H1 (cell line): ENCODE results near the gene AKR1B1. TPM values are rescaled to one million over a fixed set of nuclear protein-coding genes. Genes with fewer than 3 reads are reported as not detected.

Experiments used
- CTCF ChIA-PET: fragments of 300-600 bp; sonication (Branson Sonifier 250); formaldehyde crosslinking; loops from one replicate; lab custom pipeline; 2021; ENCODE audit not compliant: partially characterized antibody; lab: Charles Lee
- POLR2A ChIA-PET: fragments of 300-600 bp; sonication (Branson Sonifier 250); formaldehyde crosslinking; loops from one replicate; lab custom pipeline; 2021; ENCODE audit warnings: inconsistent platforms; ENCODE audit not compliant: partially characterized antibody; lab: Charles Lee
- DNase-seq, 2 experiments: peaks; one replicate each; pipeline versions ENCODE4 v3.0.0 to v3.0.0-alpha.2; 2010 to 2022; ENCODE audit warnings: low spot score in 2 of 2, low read depth in 1 of 2, mixed read lengths in 1 of 2
- FAIRE-seq: peaks from 2 replicates; lab custom pipeline; 2011; peaks lifted over from hg19 to GRCh38; lab: Jason Lieb, UNC
- H2AFZ ChIP-seq: 2 replicates; pipeline ENCODE4 v1.8.1; 2012; ENCODE audit warnings: low read length, inconsistent platforms
- H2AK5ac ChIP-seq: 2 replicates; pipeline ENCODE4 v1.6.1; 2013; ENCODE audit warnings: low read depth, low read length
- H2BK120ac ChIP-seq: replicated peaks from 2 replicates; pipeline ENCODE3; 2013; ENCODE audit warnings: low read depth, low read length, inconsistent platforms
- H2BK12ac ChIP-seq: 2 replicates; pipeline ENCODE4 v1.6.1; 2013; ENCODE audit warnings: low read depth, low read length
- H2BK15ac ChIP-seq: 2 replicates; pipeline ENCODE4 v1.6.1; 2013; ENCODE audit warnings: low read length
- H2BK20ac ChIP-seq: 2 replicates; pipeline ENCODE4 v1.6.1; 2013; ENCODE audit warnings: low read length
- H2BK5ac ChIP-seq: 2 replicates; pipeline ENCODE4 v1.6.1; 2013; ENCODE audit warnings: low read depth, low read length
- H3K14ac ChIP-seq: 2 replicates; pipeline ENCODE4 v1.6.1; 2013; ENCODE audit warnings: inconsistent platforms; ENCODE audit not compliant: insufficient read length
- H3K18ac ChIP-seq: 2 replicates; pipeline ENCODE4 v1.6.1; 2013; ENCODE audit warnings: low read length; ENCODE audit errors: extremely low read depth
- H3K23ac ChIP-seq: 2 replicates; pipeline ENCODE4 v1.6.1; 2013; ENCODE audit warnings: inconsistent platforms; ENCODE audit not compliant: insufficient read length
- H3K23me2 ChIP-seq: 2 replicates; pipeline ENCODE4 v1.6.1; 2013; ENCODE audit warnings: low read depth, low read length
- H3K27ac ChIP-seq: 2 replicates; pipeline ENCODE4 v1.6.1; 2011; ENCODE audit warnings: low read depth, low read length, inconsistent platforms
- H3K27me3 ChIP-seq, 4 experiments: replicated peaks in 1 of 4; 1 replicate in 1 of 4; 2 replicates in 3 of 4; pipeline versions ENCODE4 v1.6.1 to v1.8.1; 2011 to 2013; ENCODE audit warnings: low read length in 3 of 4, mild to moderate bottlenecking in 3 of 4, inconsistent platforms in 2 of 4, mixed read lengths in 2 of 4, moderate library complexity in 1 of 4; ENCODE audit not compliant: control insufficient read depth in 3 of 4, insufficient read depth in 3 of 4; ENCODE audit errors: extremely low read depth in 1 of 4
- H3K36me3 ChIP-seq, 4 experiments: 2 replicates each; pipeline versions ENCODE4 v1.6.1 to v1.8.1; 2011 to 2013; ENCODE audit warnings: mild to moderate bottlenecking in 4 of 4, low read length in 3 of 4, moderate library complexity in 2 of 4, control low read depth in 1 of 4, inconsistent platforms in 1 of 4; ENCODE audit not compliant: insufficient read depth in 4 of 4, control insufficient read depth in 2 of 4
- H3K4ac ChIP-seq: replicated peaks from 2 replicates; pipeline ENCODE3; 2013; ENCODE audit warnings: low read length, low read depth, mixed read lengths, inconsistent platforms; ENCODE audit not compliant: insufficient read length
- H3K4me1 ChIP-seq, 4 experiments: replicated peaks in 1 of 4; 1 replicate in 1 of 4; 2 replicates in 3 of 4; pipeline versions ENCODE4 v1.6.1 to v1.8.1; 2011 to 2013; ENCODE audit warnings: low read length in 3 of 4, inconsistent platforms in 2 of 4, mixed read lengths in 1 of 4; ENCODE audit not compliant: insufficient read depth in 4 of 4, control insufficient read depth in 3 of 4
- H3K4me2 ChIP-seq, 2 experiments: 2 replicates each; pipeline versions ENCODE4 v1.6.1 to v1.8.1; 2011 to 2013; ENCODE audit warnings: low read depth in 2 of 2, low read length in 2 of 2, control low read depth in 1 of 2, inconsistent platforms in 1 of 2, mild to moderate bottlenecking in 1 of 2; ENCODE audit not compliant: insufficient read depth in 1 of 2
- H3K4me3 ChIP-seq, 4 experiments: fragments of 200-600, 300-600 bp in 1 of 4; sonication (generic), shearing (Covaris generic), sonication (Bioruptor Twin) in 1 of 4; 2 replicates each; pipeline versions ENCODE4 v1.5.1 to v1.8.1; 2011 to 2016; ENCODE audit warnings: low read length in 4 of 4, low read depth in 3 of 4, control low read depth in 2 of 4, inconsistent platforms in 2 of 4, mild to moderate bottlenecking in 2 of 4, mixed read lengths in 1 of 4, moderate library complexity in 1 of 4; ENCODE audit not compliant: insufficient read depth in 2 of 4; ENCODE audit errors: extremely low read depth in 1 of 4
- H3K56ac ChIP-seq: replicated peaks from 2 replicates; pipeline ENCODE3; 2013; ENCODE audit warnings: low read depth, mild to moderate bottlenecking, mixed read lengths, low read length, inconsistent platforms; ENCODE audit not compliant: insufficient read length
- H3K79me1 ChIP-seq: 2 replicates; pipeline ENCODE4 v1.6.1; 2013; ENCODE audit warnings: low read depth, low read length, control low read depth
- H3K79me2 ChIP-seq, 2 experiments: 2 replicates each; pipeline versions ENCODE4 v1.6.1 to v1.8.1; 2012 to 2013; ENCODE audit warnings: low read length in 2 of 2, mild to moderate bottlenecking in 2 of 2, inconsistent platforms in 1 of 2; ENCODE audit not compliant: insufficient read depth in 2 of 2, control insufficient read depth in 1 of 2
- H3K9ac ChIP-seq, 4 experiments: replicated peaks in 1 of 4; 1 replicate in 1 of 4; 2 replicates in 3 of 4; pipeline versions ENCODE4 v1.6.1 to v1.8.1; 2011 to 2013; ENCODE audit warnings: low read depth in 3 of 4, low read length in 3 of 4, control low read depth in 2 of 4, mild to moderate bottlenecking in 2 of 4, moderate library complexity in 2 of 4, inconsistent platforms in 1 of 4; ENCODE audit errors: extremely low read depth in 1 of 4
- H3K9me3 ChIP-seq, 2 experiments: 2 replicates each; pipeline versions ENCODE4 v1.6.1 to v1.8.1; 2012 to 2013; ENCODE audit warnings: mild to moderate bottlenecking in 2 of 2, moderate library complexity in 2 of 2, control low read depth in 1 of 2, inconsistent platforms in 1 of 2, low read depth in 1 of 2, low read length in 1 of 2, mixed read lengths in 1 of 2; ENCODE audit not compliant: insufficient read depth in 2 of 2
- H4K20me1 ChIP-seq, 2 experiments: replicated peaks in 1 of 2; 2 replicates each; pipeline versions ENCODE3 to v1.8.1; 2011 to 2013; ENCODE audit warnings: inconsistent platforms in 2 of 2, low read length in 2 of 2, mild to moderate bottlenecking in 1 of 2; ENCODE audit not compliant: insufficient read depth in 2 of 2, control insufficient read depth in 1 of 2
- H4K5ac ChIP-seq: 2 replicates; pipeline ENCODE4 v1.6.1; 2013; ENCODE audit warnings: low read length, low read depth, mixed read lengths, inconsistent platforms; ENCODE audit not compliant: insufficient read length
- H4K8ac ChIP-seq: 2 replicates; pipeline ENCODE4 v1.8.0; 2013; ENCODE audit warnings: mild to moderate bottlenecking, moderate library complexity, low read length, inconsistent platforms; ENCODE audit not compliant: insufficient read depth; ENCODE audit errors: extremely low read depth
- H4K91ac ChIP-seq: replicated peaks from 2 replicates; pipeline ENCODE3; 2013; ENCODE audit warnings: low read length, mixed read lengths, inconsistent platforms; ENCODE audit not compliant: insufficient read length
- CBX5 ChIP-seq: fragments of 300-800, 300-1000 bp; sonication (generic); IDR thresholded peaks from 2 replicates; pipeline ENCODE4 v1.7.1; 2016; ENCODE audit warnings: antibody characterized with exemption, low read length, low read depth
- WGBS, 2 experiments: shearing (Covaris generic) in 1 of 2; methylation state at CpG; one replicate each; pipeline versions ENCODE4 v1.1.6 to v1.1.7; 2013 to 2015; ENCODE audit warnings: low lambda C conversion rate in 2 of 2, mixed read lengths in 2 of 2, inconsistent platforms in 1 of 2, low coverage in 1 of 2, missing lambda C conversion rate in 1 of 2; ENCODE audit not compliant: insufficient replicate concordance in 2 of 2, insufficient coverage in 1 of 2, insufficient read length in 1 of 2; ENCODE audit errors: extremely low coverage in 1 of 2, missing lambda C conversion rate in 1 of 2; 5-methylcytosine and 5-hydroxymethylcytosine counted together
- polyA plus RNA-seq, 7 experiments: library from polyadenylated mRNA; depleted of rRNA in 3 of 7; stranded (reverse) in 5 of 7; unstranded in 2 of 7; fragments of >200 nt in 5 of 7; fragments of 200-250 nt in 2 of 7; gene quantifications; 1 replicate in 5 of 7; 2 replicates in 1 of 7; 4 replicates in 1 of 7; pipeline versions ENCODE4 v1.2.1 to v1.2.3, GENCODE V29; 2011 to 2013; ENCODE audit warnings: missing spikeins in 2 of 7, mixed read lengths in 2 of 7
- total RNA-seq: library from RNA; stranded (reverse); fragmentation: NEBNext Ultra II Directional; extraction: Animal tissue kit (Norgen Biotek cat#: 25700); gene quantifications from 2 replicates; pipeline ENCODE4 v1.2.1, GENCODE V29; 2021

AKR1B1 gene
- total and polyA plus RNA-seq, 2 of the 8 experiments (the other 6 are each of a cell fraction or from before 2014, with no cell fraction given), result 195 to 273 TPM

GRCh38 chr7:134396031-134396430, 62.9 kb downstream of the AKR1B1 start:
- Histone ChIP-seq H3K4me3 (no peak overlapping the region), H3K27ac (no peak overlapping the region), H3K56ac (no peak overlapping the region), H2BK5ac (no peak overlapping the region), H2BK12ac (no peak overlapping the region), H3K79me1 (no peaks in the 10 kb centered on the region), H4K20me1 (no peaks in the 10 kb centered on the region)
- CTCF ChIA-PET, result interaction anchor here (1.1 to 1.2 kb wide), 3 partner anchors 23 to 38 kb away, joined by 3 to 4 read pairs (median 3); no protein-coding TSS in a partner anchor
- WGBS, 2 experiments, result 92% methylated on average over 5 of the region's 5 CpGs; no CpG with 5 or more reads in 1 of the 2 experiments
- no peak for FAIRE-seq
- no peak for TF ChIP-seq CBX5
- TF ChIP-seq, all 59 proteins: peak for 0
- H4K8ac ChIP-seq, result no peak overlapping the region
- no peaks in the 10 kb centered on the region for H3K27me3 ChIP-seq
- H3K14ac ChIP-seq, result no peak overlapping the region
- no peak overlapping the region for H3K18ac ChIP-seq
- H3K4me1 ChIP-seq, result no peaks in the 10 kb centered on the region
- no peak overlapping the region for H2AK5ac ChIP-seq
- H3K23me2 ChIP-seq, result no peaks in the 10 kb centered on the region
- no peak overlapping the region for H2BK20ac ChIP-seq
- H3K9ac ChIP-seq, result no peak overlapping the region
- no peak overlapping the region for H3K4ac ChIP-seq
- no peak overlapping the region for H2BK120ac ChIP-seq
- H3K23ac ChIP-seq, result no peak overlapping the region
- H3K4me2 ChIP-seq, result no peak overlapping the region
- POLR2A ChIA-PET, result no interaction called here
- H4K5ac ChIP-seq, result no peak overlapping the region
- H3K9me3 ChIP-seq, result no peaks in the 10 kb centered on the region
- DNase-seq, result no peak
- no peaks in the 10 kb centered on the region for H3K36me3 ChIP-seq
- no peak overlapping the region for H2AFZ ChIP-seq
- no peak overlapping the region for H4K91ac ChIP-seq
- no peaks in the 10 kb centered on the region for H3K79me2 ChIP-seq
- H2BK15ac ChIP-seq, result no peak overlapping the region
